ENCODE data around the gene UNC5A.

DNA sequence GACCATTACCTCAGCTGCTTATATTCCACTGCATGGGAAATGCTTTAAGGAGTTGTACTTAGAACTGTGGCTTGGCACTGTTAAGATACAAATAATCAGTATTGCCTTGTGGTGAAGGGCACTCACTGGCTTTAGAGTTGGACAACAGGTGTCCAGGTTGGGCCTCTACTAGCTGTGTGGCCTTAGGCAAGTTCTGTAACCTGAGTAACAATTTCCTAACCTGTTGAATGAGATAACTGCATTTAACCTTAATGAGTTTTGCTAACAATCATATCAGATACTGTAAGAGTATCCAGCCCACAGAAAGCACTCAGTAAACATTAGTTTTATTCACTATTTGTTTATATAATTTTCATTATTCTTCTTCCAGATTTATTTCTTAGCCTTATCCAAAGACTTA is 106.0 kb downstream of the UNC5A start:
- TF ChIP-seq SIN3A (IDR thresholded peaks at IDR 0.05; ENCODE audit: borderline replicate concordance, insufficient read depth, low read length) (no peak), TAF1 (IDR thresholded peaks at IDR 0.05; ENCODE audit: borderline replicate concordance, insufficient read depth, low read length) (no peak)

Measured in PFSK-1 (cell line).